Muscle of leg (tissue), 11 donors: Measurements from ENCODE around the gene TSPAN18. TPM values are rescaled to one million over a fixed set of nuclear protein-coding genes. Genes with fewer than 3 reads are reported as not detected.

Experiments used
- DNase-seq: peaks from one replicate; pipeline ENCODE4 v3.0.0; 2013
- H3K27ac ChIP-seq: one replicate; pipeline ENCODE4 v1.5.1; 2013; ENCODE audit warnings: mild to moderate bottlenecking, low read length, control low read depth
- H3K27me3 ChIP-seq: one replicate; pipeline ENCODE4 v1.6.1; 2013; ENCODE audit warnings: low read length; ENCODE audit not compliant: control insufficient read depth, insufficient read depth
- H3K36me3 ChIP-seq: one replicate; pipeline ENCODE4 v1.6.1; 2013; ENCODE audit warnings: low read length; ENCODE audit not compliant: control insufficient read depth, insufficient read depth
- H3K4me1 ChIP-seq: one replicate; pipeline ENCODE4 v1.6.1; 2013; ENCODE audit warnings: low read length; ENCODE audit not compliant: control insufficient read depth, insufficient read depth
- H3K4me3 ChIP-seq: one replicate; pipeline ENCODE4 v1.5.1; 2013; ENCODE audit warnings: low read length, control low read depth
- H3K9me3 ChIP-seq: replicated peaks from 2 replicates; pipeline ENCODE4 v1.6.1; 2013; ENCODE audit warnings: low read depth, low read length; ENCODE audit not compliant: control insufficient read depth
- WGBS: methylation state at CpG from one replicate; pipeline ENCODE4 v1.1.5; 2013; ENCODE audit warnings: missing lambda C conversion rate; ENCODE audit not compliant: insufficient coverage; 5-methylcytosine and 5-hydroxymethylcytosine counted together
- polyA plus RNA-seq, 8 donors: library from polyadenylated mRNA; unstranded; fragments of 120-200 nt; gene quantifications; one replicate each; pipeline versions ENCODE4 v1.2.1 to v1.2.3, GENCODE V29; 2013; ENCODE audit warnings: inconsistent platforms in 1 of 8, low replicate concordance in 1 of 8; ENCODE audit not compliant: insufficient read length in 8 of 8, insufficient read depth in 1 of 8
- total RNA-seq: library from RNA; stranded (reverse); fragments of 120-200 nt; gene quantifications from one replicate; pipeline ENCODE4 v1.2.4, GENCODE V29; 2013

Gene TSPAN18
- total and polyA plus RNA-seq, 9 donors: 15.2 to 63.9 (median 44.0) TPM

DNA sequence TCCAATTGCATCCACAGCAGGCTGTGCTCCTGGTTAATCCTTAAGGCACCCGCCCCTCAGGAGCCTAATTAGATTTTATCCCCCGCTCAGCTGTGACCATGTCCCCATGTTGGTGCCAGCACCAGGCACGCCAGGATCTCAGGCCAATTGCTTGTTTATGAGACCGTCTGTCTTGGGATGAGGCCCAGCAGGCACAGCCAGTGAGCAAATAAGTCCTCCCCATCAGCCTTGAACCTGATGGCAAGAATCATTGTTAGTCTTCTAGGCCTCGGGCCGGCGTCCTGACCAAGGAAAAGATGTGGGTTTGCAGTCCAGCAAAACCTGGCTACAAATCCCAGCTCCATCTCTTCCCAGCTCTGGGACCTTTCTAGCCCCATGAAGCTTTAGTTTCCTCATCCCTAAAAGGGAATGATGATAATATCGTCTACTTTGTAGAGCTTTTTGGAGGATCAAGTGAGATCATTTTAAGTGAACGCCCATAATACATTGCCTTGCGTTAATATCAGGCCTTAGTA lies 166.6 kb downstream of the TSPAN18 start:
- Histone ChIP-seq H3K4me3 (no peak overlapping the region), H3K27me3 (no peaks in the 10 kb centered on the region), H3K9me3 (peaks cover 3% of the 10 kb centered on the region), H3K4me1 (peaks cover 26% of the 10 kb centered on the region), H3K27ac (peak overlapping the region; percentile 4), H3K36me3 (peaks cover 4% of the 10 kb centered on the region)
- 43% methylated on average over 5 of the region's 10 CpGs for WGBS
- DNase-seq: peak; percentile 82

DNA sequence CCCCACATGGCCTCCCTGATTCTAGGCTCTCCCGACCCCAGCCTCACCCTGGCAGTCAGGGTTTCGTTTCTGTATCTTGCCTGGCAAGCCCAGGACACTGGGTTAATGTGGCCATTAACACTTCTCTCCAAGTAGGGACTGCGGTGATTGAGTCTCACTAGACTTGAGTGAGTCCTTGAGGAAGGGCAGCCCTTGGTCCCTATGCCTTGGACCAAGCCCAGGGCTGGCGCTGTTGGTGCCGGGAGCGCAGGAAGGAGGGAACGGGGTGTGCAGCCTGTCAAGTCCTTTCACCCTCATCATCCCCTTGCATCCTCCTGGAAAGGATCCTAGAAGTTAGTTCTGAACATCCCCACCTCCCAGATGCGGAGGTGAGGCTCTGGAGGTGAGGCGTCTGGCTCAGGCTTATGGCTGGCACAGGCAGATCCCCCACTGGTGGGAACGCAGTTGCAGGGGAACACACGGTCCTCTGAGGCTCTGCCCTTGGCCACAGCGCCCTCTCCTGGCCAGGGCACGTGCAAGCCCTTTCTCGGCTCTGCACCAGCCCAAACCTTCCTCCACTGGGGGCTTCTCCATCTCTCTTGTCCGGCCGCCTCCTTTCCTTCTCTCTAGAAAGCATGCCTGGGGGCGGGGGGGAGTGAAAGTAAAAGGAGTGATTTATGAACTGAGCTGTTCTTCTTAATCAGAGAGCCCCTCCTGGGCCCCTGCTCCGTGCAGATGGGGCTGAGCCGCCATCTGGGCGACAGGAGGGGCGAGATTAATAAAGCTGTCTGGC lies 167.3 kb downstream of the TSPAN18 start:
- Histone ChIP-seq H3K36me3 (peaks cover 4% of the 10 kb centered on the region), H3K27ac (peak overlapping the region; percentile 4), H3K27me3 (no peaks in the 10 kb centered on the region), H3K4me1 (peaks cover 26% of the 10 kb centered on the region), H3K4me3 (no peak overlapping the region), H3K9me3 (peaks cover 5% of the 10 kb centered on the region)
- WGBS: 20% methylated on average over 8 of the region's 21 CpGs
- peak; percentile 69 for DNase-seq

DNA sequence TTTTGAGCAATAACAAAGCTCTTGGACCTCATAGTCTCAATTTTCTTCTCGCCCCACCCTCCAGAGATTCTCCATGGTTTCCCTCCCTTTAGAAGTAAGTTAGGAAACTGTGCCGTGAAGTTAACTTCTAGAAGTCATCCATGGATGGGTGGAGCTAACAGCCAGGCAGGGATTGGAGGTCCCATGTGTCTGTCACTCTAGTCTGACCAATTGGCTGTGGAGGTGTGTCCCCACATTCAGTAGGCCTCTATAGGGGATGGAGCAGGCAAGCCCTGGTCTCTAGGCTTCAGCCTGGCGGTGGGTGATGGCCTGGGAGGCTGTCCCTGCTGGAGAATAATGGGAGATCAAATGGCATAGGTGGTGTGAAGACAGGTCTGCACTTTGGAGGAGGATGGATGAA lies 173.2 kb downstream of the TSPAN18 start:
- H3K36me3 ChIP-seq: peaks cover 4% of the 10 kb centered on the region
- WGBS: 91% methylated on average over 1 of the region's 3 CpGs
- H3K27ac ChIP-seq: no peak overlapping the region
- DNase-seq: peak; percentile 61
- no peak overlapping the region for H3K4me3 ChIP-seq
- no peaks in the 10 kb centered on the region for H3K4me1 ChIP-seq
- H3K27me3 ChIP-seq: peaks cover 3% of the 10 kb centered on the region
- H3K9me3 ChIP-seq: peaks cover 5% of the 10 kb centered on the region

GRCh38 chr11:44901120-44901633 lies 174.4 kb downstream of the TSPAN18 start:
- WGBS: 67% methylated on average over 1 of the region's 7 CpGs

GRCh38 chr11:44901786-44902185 lies 175.0 kb downstream of the TSPAN18 start:
- Histone ChIP-seq H3K4me1 (no peaks in the 10 kb centered on the region), H3K4me3 (no peak overlapping the region), H3K9me3 (peaks cover 5% of the 10 kb centered on the region), H3K27ac (no peak overlapping the region), H3K36me3 (peaks cover 4% of the 10 kb centered on the region), H3K27me3 (peaks cover 5% of the 10 kb centered on the region)
- DNase-seq: no peak
- 96% methylated on average over 3 of the region's 5 CpGs for WGBS

More at GRCh38 chr11:44901120-44901633, 174.4 kb downstream of the TSPAN18 start:
- Histone ChIP-seq H3K27me3 (peaks cover 3% of the 10 kb centered on the region), H3K27ac (no peak overlapping the region), H3K9me3 (peaks cover 5% of the 10 kb centered on the region), H3K4me3 (no peak overlapping the region), H3K4me1 (no peaks in the 10 kb centered on the region), H3K36me3 (peaks cover 4% of the 10 kb centered on the region)
- DNase-seq: no peak

DNA sequence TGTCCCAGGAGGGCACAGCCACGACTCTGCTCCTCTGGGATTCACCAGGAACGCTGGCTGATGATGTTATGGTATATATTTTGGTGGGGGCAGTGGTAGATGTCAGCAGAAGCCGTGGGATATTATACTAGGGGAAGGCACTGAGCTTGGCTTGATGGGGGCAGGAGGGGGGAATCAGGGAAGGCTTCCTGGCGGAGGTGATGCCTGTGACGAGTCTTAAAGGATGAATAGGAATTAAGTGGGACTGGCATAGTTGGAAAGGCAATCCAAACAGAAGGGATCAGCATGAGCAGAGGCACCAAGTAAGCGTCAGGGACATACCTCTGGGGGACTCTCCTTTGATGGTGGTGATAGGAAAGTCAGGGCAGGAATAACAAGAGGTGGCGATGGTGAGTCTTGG lies 176.3 kb downstream of the TSPAN18 start:
- H3K27me3 ChIP-seq: peaks cover 5% of the 10 kb centered on the region
- H3K4me1 ChIP-seq: no peaks in the 10 kb centered on the region
- no peak overlapping the region for H3K27ac ChIP-seq
- peaks cover 5% of the 10 kb centered on the region for H3K9me3 ChIP-seq
- H3K36me3 ChIP-seq: no peaks in the 10 kb centered on the region
- WGBS: 84% methylated on average over 6 of the region's 7 CpGs
- no peak for DNase-seq
- no peak overlapping the region for H3K4me3 ChIP-seq

- Histone ChIP-seq H3K4me3 (no peak overlapping the region), H3K9me3 (peaks cover under 1% of the 10 kb centered on the region), H3K27me3 (peaks cover 5% of the 10 kb centered on the region), H3K4me1 (no peaks in the 10 kb centered on the region), H3K36me3 (no peaks in the 10 kb centered on the region), H3K27ac (no peak overlapping the region)
- WGBS: 100% methylated on average over 1 of the region's 3 CpGs
- no peak for DNase-seq
These were observed 176.8 kb downstream of the TSPAN18 start for GRCh38 chr11:44903518-44903917.

GRCh38 chr11:44904261-44905020 lies 177.7 kb downstream of the TSPAN18 start:
- no peak overlapping the region for H3K4me3 ChIP-seq
- peaks cover 5% of the 10 kb centered on the region for H3K27me3 ChIP-seq
- no peaks in the 10 kb centered on the region for H3K36me3 ChIP-seq
- H3K27ac ChIP-seq: no peak overlapping the region
- H3K9me3 ChIP-seq: no peaks in the 10 kb centered on the region
- no peak for DNase-seq
- 74% methylated on average over 7 of the region's 12 CpGs for WGBS
- H3K4me1 ChIP-seq: no peaks in the 10 kb centered on the region

- no peak overlapping the region for H3K4me3 ChIP-seq
- DNase-seq: no peak
- no peak overlapping the region for H3K27ac ChIP-seq
- no peaks in the 10 kb centered on the region for H3K4me1 ChIP-seq
- peaks cover 2% of the 10 kb centered on the region for H3K27me3 ChIP-seq
- no peaks in the 10 kb centered on the region for H3K36me3 ChIP-seq
- no peaks in the 10 kb centered on the region for H3K9me3 ChIP-seq
- WGBS: 58% methylated on average over 6 of the region's 9 CpGs
These were observed 178.5 kb downstream of the TSPAN18 start for GRCh38 chr11:44905131-44905866.
